Thyroid gland (tissue), 4 donors: Measurements from ENCODE around the gene TENM3.

Source experiments
- POLR2A ChIP-seq, 2 donors: fragments of 450-650 bp; IDR thresholded peaks; one replicate each; pipeline ENCODE4 v1.6.1; 2017; ENCODE audit warnings: antibody characterized with exemption in 2 of 2, mild to moderate bottlenecking in 2 of 2, moderate library complexity in 1 of 2
- TF ChIP-seq, protein P1 (sequence below), 6 experiments: fragments of 200-600 bp in 3 of 6; fragments of 450-650 bp in 3 of 6; sonication (generic) in 3 of 6; IDR thresholded peaks; one replicate each; pipeline ENCODE4 v1.5.1; 2016 to 2019; ENCODE audit warnings: antibody characterized with exemption in 6 of 6, mild to moderate bottlenecking in 2 of 6, inconsistent platforms in 1 of 6, moderate library complexity in 1 of 6

GRCh38 chr4:182577411-182577810 lies 334.2 kb downstream of the TENM3 start:
- TF ChIP-seq, protein P1, sequence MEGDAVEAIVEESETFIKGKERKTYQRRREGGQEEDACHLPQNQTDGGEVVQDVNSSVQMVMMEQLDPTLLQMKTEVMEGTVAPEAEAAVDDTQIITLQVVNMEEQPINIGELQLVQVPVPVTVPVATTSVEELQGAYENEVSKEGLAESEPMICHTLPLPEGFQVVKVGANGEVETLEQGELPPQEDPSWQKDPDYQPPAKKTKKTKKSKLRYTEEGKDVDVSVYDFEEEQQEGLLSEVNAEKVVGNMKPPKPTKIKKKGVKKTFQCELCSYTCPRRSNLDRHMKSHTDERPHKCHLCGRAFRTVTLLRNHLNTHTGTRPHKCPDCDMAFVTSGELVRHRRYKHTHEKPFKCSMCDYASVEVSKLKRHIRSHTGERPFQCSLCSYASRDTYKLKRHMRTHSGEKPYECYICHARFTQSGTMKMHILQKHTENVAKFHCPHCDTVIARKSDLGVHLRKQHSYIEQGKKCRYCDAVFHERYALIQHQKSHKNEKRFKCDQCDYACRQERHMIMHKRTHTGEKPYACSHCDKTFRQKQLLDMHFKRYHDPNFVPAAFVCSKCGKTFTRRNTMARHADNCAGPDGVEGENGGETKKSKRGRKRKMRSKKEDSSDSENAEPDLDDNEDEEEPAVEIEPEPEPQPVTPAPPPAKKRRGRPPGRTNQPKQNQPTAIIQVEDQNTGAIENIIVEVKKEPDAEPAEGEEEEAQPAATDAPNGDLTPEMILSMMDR (IDR thresholded peaks at IDR 0.05) = no peak
- TF ChIP-seq POLR2A (IDR thresholded peaks at IDR 0.05) = no peak
